ENCODE measurements around the gene CNTNAP2.

CNTNAP2 gene

GRCh38 chr7:147151661-147152060, 1035.1 kb downstream of the CNTNAP2 start:
- in situ Hi-C loops (cut with HindIII; ENCODE audit: low sequenced_read_pairs) = no loop called here
- no peak for DNase-seq (ENCODE audit: low read depth, low spot score)
- no peak for TF ChIP-seq CTCF (IDR thresholded peaks at IDR 0.05; ENCODE audit: low read depth, low read length)
- H3K4me3 ChIP-seq (ENCODE audit: low read depth, low read length) = no peak overlapping the region

- no peak for DNase-seq (ENCODE audit: low read depth, low spot score)
- in situ Hi-C loops (cut with HindIII; ENCODE audit: low sequenced_read_pairs) = no loop called here
- TF ChIP-seq CTCF (IDR thresholded peaks at IDR 0.05; ENCODE audit: low read depth, low read length) = no peak
- no peak overlapping the region for H3K4me3 ChIP-seq (ENCODE audit: low read depth, low read length)
Observed at GRCh38 chr7:147153571-147153970, 1037.0 kb downstream of the CNTNAP2 start.

- TF ChIP-seq CTCF (IDR thresholded peaks at IDR 0.05; ENCODE audit: low read depth, low read length) = no peak
- DNase-seq (ENCODE audit: low read depth, low spot score) = no peak
- in situ Hi-C loops (cut with HindIII; ENCODE audit: low sequenced_read_pairs) = no loop called here
- no peak overlapping the region for H3K4me3 ChIP-seq (ENCODE audit: low read depth, low read length)
Observed at GRCh38 chr7:147161405-147161804, 1044.8 kb downstream of the CNTNAP2 start.

- in situ Hi-C loops (cut with HindIII; ENCODE audit: low sequenced_read_pairs) = no loop called here
- no peak for DNase-seq (ENCODE audit: low read depth, low spot score)
- no peak overlapping the region for H3K4me3 ChIP-seq (ENCODE audit: low read depth, low read length)
- TF ChIP-seq CTCF (IDR thresholded peaks at IDR 0.05; ENCODE audit: low read depth, low read length) = no peak
Observed at GRCh38 chr7:147170341-147171012, 1053.9 kb downstream of the CNTNAP2 start.

- in situ Hi-C loops (cut with HindIII; ENCODE audit: low sequenced_read_pairs) = no loop called here
- no peak overlapping the region for H3K4me3 ChIP-seq (ENCODE audit: low read depth, low read length)
- no peak for TF ChIP-seq CTCF (IDR thresholded peaks at IDR 0.05; ENCODE audit: low read depth, low read length)
- DNase-seq (ENCODE audit: low read depth, low spot score) = no peak
Observed at GRCh38 chr7:147171013-147171391, 1054.4 kb downstream of the CNTNAP2 start.

- H3K4me3 ChIP-seq (ENCODE audit: low read depth, low read length) = no peak overlapping the region
- in situ Hi-C loops (cut with HindIII; ENCODE audit: low sequenced_read_pairs) = no loop called here
- no peak for TF ChIP-seq CTCF (IDR thresholded peaks at IDR 0.05; ENCODE audit: low read depth, low read length)
- DNase-seq (ENCODE audit: low read depth, low spot score) = no peak
Observed at GRCh38 chr7:147173883-147174282, 1057.3 kb downstream of the CNTNAP2 start.

All from astrocyte of the spinal cord (primary cell).